OCI-LY1 (cell line): ENCODE results near the gene PIGX.

Source experiments
- H2AFZ ChIP-seq: fragments of 200-600 bp; sonication (generic), shearing (Covaris generic); 2 replicates; pipeline ENCODE4 v1.6.0; 2014; ENCODE audit warnings: antibody characterized with exemption, mild to moderate bottlenecking, low read length
- H3F3A ChIP-seq: fragments of 200-600 bp; sonication (generic), shearing (Covaris generic); 2 replicates; pipeline ENCODE4 v1.6.0; 2014; ENCODE audit warnings: mild to moderate bottlenecking, antibody characterized with exemption, low read length, moderate library complexity; ENCODE audit not compliant: insufficient read depth
- H3K27ac ChIP-seq: fragments of 200-600 bp; sonication (generic); 2 replicates; pipeline ENCODE4 v1.5.1; 2014; ENCODE audit warnings: low read length, mixed run types, mild to moderate bottlenecking, low read depth; ENCODE audit not compliant: poor library complexity, severe bottlenecking
- H3K27me3 ChIP-seq: fragments of 200-600 bp; sonication (generic); 2 replicates; pipeline ENCODE4 v1.6.0; 2014; ENCODE audit warnings: antibody characterized with exemption, mild to moderate bottlenecking, low read length, moderate library complexity; ENCODE audit not compliant: insufficient read depth
- H3K36me3 ChIP-seq: fragments of 200-600 bp; sonication (generic); 2 replicates; pipeline ENCODE4 v1.6.1; 2014; ENCODE audit warnings: mild to moderate bottlenecking, antibody characterized with exemption, low read length, moderate library complexity, mixed read lengths; ENCODE audit not compliant: insufficient read depth
- H3K4me1 ChIP-seq: fragments of 200-600 bp; sonication (generic); 2 replicates; pipeline ENCODE4 v1.5.1; 2014; ENCODE audit warnings: mild to moderate bottlenecking, low read length, moderate library complexity; ENCODE audit not compliant: insufficient read depth, severe bottlenecking
- H3K4me2 ChIP-seq: fragments of 200-600 bp; sonication (generic), shearing (Covaris generic); 2 replicates; pipeline ENCODE4 v1.6.1; 2014; ENCODE audit warnings: low read length
- H3K4me3 ChIP-seq: fragments of 200-600 bp; sonication (generic); 2 replicates; pipeline ENCODE4 v1.5.1; 2014; ENCODE audit warnings: low read length, low read depth, mild to moderate bottlenecking, mixed read lengths; ENCODE audit not compliant: poor library complexity, severe bottlenecking
- H3K79me2 ChIP-seq: fragments of 200-600 bp; shearing (Covaris generic); 2 replicates; pipeline ENCODE4 v1.6.1; 2016; ENCODE audit warnings: mixed run types, low read length, mixed read lengths; ENCODE audit not compliant: insufficient read depth
- H3K9ac ChIP-seq: fragments of 200-600 bp; sonication (generic), shearing (Covaris generic); 2 replicates; pipeline ENCODE4 v1.6.1; 2014; ENCODE audit warnings: mild to moderate bottlenecking, low read length, mixed read lengths
- H3K9me2 ChIP-seq: fragments of 200-600 bp; sonication (generic), shearing (Covaris generic); 2 replicates; pipeline ENCODE4 v1.6.1; 2014; ENCODE audit warnings: low read depth, mild to moderate bottlenecking, low read length, mixed read lengths
- H3K9me3 ChIP-seq: fragments of 200-600 bp; shearing (Covaris generic); 2 replicates; pipeline ENCODE4 v1.6.1; 2014; ENCODE audit warnings: low read length, mixed read lengths
- H4K20me1 ChIP-seq: fragments of 200-600 bp; sonication (generic), shearing (Covaris generic); 2 replicates; pipeline ENCODE4 v1.6.0; 2016; ENCODE audit warnings: mild to moderate bottlenecking, low read length; ENCODE audit not compliant: insufficient read depth
- EZH2 ChIP-seq: fragments of 200-600 bp; sonication (generic), shearing (Covaris generic); IDR thresholded peaks from 2 replicates; pipeline ENCODE4 v1.8.0; 2017; ENCODE audit warnings: borderline replicate concordance, mixed run types, mild to moderate bottlenecking, antibody characterized with exemption, low read length, moderate library complexity, mixed read lengths
- TF ChIP-seq, protein P1 (sequence below): fragments of 200-600 bp; sonication (generic), shearing (Covaris generic); IDR thresholded peaks from 2 replicates; pipeline ENCODE4 v1.5.1; 2017; ENCODE audit warnings: mild to moderate bottlenecking, antibody characterized with exemption, low read length, moderate library complexity, mixed read lengths

The PIGX gene

DNA sequence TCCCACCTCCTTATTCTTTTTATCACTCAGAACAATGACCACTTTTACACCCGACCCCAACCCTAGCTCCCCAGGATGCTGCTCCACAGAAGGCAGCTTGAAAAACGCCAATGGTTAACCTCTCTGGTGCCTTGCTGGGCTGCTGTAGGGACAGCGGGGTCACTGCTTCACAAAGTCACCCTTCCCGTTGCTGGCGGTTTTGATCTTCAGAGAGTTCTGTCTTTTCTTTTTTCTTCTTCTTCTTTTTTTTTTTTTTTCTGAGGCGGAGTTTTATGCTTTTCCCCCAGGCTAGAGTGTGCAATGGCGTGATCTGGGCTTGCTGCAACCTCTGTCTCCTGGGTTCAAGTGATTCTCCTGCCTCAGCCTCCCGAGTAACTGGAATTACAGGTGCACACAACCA is 20.8 kb upstream of the PIGX start:
- Histone ChIP-seq H3K4me3 (no peak overlapping the region), H2AFZ (no peak overlapping the region), H3K4me2 (no peak overlapping the region), H3K4me1 (no peaks in the 10 kb centered on the region), H3K9ac (no peak overlapping the region), H3K27me3 (no peaks in the 10 kb centered on the region), H3K27ac (no peak overlapping the region), H4K20me1 (no peaks in the 10 kb centered on the region), H3F3A (no peaks in the 10 kb centered on the region), H3K9me3 (no peaks in the 10 kb centered on the region), H3K9me2 (no peaks in the 10 kb centered on the region), H3K36me3 (no peaks in the 10 kb centered on the region), H3K79me2 (no peaks in the 10 kb centered on the region)
- TF ChIP-seq, protein P1, sequence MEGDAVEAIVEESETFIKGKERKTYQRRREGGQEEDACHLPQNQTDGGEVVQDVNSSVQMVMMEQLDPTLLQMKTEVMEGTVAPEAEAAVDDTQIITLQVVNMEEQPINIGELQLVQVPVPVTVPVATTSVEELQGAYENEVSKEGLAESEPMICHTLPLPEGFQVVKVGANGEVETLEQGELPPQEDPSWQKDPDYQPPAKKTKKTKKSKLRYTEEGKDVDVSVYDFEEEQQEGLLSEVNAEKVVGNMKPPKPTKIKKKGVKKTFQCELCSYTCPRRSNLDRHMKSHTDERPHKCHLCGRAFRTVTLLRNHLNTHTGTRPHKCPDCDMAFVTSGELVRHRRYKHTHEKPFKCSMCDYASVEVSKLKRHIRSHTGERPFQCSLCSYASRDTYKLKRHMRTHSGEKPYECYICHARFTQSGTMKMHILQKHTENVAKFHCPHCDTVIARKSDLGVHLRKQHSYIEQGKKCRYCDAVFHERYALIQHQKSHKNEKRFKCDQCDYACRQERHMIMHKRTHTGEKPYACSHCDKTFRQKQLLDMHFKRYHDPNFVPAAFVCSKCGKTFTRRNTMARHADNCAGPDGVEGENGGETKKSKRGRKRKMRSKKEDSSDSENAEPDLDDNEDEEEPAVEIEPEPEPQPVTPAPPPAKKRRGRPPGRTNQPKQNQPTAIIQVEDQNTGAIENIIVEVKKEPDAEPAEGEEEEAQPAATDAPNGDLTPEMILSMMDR = no peak
- no peak for TF ChIP-seq EZH2

GRCh38 chr3:196694202-196694638 is 18.0 kb upstream of the PIGX start:
- Histone ChIP-seq H4K20me1 (no peaks in the 10 kb centered on the region), H3K79me2 (no peaks in the 10 kb centered on the region), H3K9me2 (no peaks in the 10 kb centered on the region), H3K4me1 (no peaks in the 10 kb centered on the region), H3K9me3 (no peaks in the 10 kb centered on the region), H3K9ac (no peak overlapping the region), H3K27me3 (no peaks in the 10 kb centered on the region), H3K27ac (no peak overlapping the region), H3K36me3 (no peaks in the 10 kb centered on the region), H3K4me3 (no peak overlapping the region), H2AFZ (no peak overlapping the region), H3F3A (no peaks in the 10 kb centered on the region), H3K4me2 (no peak overlapping the region)
- TF ChIP-seq, protein P1 = no peak
- no peak for TF ChIP-seq EZH2

GRCh38 chr3:196694941-196695848 is 17.0 kb upstream of the PIGX start:
- Histone ChIP-seq H3K4me2 (no peak overlapping the region), H3K9me2 (no peaks in the 10 kb centered on the region), H3K4me1 (no peaks in the 10 kb centered on the region), H3K79me2 (no peaks in the 10 kb centered on the region), H3K4me3 (no peak overlapping the region), H3K9ac (no peak overlapping the region), H2AFZ (no peak overlapping the region), H3K27me3 (no peaks in the 10 kb centered on the region), H3K36me3 (no peaks in the 10 kb centered on the region), H3K9me3 (no peaks in the 10 kb centered on the region), H3F3A (no peaks in the 10 kb centered on the region), H4K20me1 (no peaks in the 10 kb centered on the region), H3K27ac (no peak overlapping the region)
- no peak for TF ChIP-seq EZH2
- TF ChIP-seq, protein P1 = no peak
